ENCODE measurements around the gene RBM8A.

The RBM8A gene

DNA sequence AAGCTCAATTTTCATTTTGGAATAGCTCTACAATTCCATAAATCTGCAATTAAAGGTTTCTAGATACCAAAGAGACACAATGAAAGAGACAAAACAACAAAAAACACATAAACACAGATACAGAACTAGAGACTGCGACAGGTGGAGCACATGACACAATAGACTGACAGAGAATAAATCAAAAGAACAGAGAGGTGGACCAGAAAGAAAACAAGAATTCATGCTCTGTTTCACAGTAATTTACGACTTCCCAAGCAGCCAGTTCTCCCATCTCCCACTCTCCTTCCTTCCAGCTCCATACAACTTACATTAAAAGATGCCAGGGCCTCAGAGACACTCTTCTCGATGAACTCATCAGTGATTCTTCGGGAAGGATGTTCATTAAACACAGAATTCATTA is 15.1 kb upstream of the RBM8A start:
- TF ChIP-seq, protein P1, sequence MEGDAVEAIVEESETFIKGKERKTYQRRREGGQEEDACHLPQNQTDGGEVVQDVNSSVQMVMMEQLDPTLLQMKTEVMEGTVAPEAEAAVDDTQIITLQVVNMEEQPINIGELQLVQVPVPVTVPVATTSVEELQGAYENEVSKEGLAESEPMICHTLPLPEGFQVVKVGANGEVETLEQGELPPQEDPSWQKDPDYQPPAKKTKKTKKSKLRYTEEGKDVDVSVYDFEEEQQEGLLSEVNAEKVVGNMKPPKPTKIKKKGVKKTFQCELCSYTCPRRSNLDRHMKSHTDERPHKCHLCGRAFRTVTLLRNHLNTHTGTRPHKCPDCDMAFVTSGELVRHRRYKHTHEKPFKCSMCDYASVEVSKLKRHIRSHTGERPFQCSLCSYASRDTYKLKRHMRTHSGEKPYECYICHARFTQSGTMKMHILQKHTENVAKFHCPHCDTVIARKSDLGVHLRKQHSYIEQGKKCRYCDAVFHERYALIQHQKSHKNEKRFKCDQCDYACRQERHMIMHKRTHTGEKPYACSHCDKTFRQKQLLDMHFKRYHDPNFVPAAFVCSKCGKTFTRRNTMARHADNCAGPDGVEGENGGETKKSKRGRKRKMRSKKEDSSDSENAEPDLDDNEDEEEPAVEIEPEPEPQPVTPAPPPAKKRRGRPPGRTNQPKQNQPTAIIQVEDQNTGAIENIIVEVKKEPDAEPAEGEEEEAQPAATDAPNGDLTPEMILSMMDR (IDR thresholded peaks at IDR 0.05) = no peak

DNA sequence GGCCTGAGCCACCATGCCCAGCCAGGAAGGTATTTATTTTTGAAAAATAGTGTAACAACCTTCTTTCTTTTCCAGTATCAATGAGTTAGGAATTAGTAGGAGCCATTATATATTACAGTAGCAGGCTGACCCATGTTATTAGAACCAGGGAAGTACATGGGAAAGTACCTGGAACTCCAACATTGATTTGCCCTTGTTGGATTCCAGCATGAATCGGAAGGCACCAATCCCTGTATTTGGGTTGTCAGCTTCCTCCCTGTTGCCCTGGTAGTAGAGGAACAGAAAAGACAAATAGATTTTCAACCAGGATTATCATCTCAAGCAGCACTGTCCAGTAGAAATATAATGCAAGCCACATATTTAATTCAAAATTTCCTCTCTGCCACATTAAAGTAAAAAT is 10.2 kb upstream of the RBM8A start:
- TF ChIP-seq, protein P1 (IDR thresholded peaks at IDR 0.05) = no peak

DNA sequence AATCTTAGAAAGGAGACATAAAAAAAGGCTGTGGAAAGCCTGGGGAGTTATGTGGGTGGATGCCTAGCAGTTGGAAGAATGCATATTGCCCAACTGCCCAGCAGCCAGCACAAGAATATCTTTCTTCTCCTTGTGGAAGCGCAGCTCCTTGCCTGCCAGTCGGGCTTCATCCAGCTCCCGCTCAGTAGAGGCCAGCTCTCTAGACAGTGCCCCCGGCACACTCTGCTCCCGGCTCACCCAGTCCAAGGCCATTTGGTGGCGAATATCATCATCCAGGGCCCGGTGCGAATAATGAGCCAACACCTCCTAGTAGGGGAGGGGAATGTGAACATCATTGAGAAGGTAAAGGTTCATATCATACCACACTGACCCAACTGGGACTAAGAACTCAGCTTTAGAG is 9.0 kb upstream of the RBM8A start:
- TF ChIP-seq, protein P1 (IDR thresholded peaks at IDR 0.05) = no peak

DNA sequence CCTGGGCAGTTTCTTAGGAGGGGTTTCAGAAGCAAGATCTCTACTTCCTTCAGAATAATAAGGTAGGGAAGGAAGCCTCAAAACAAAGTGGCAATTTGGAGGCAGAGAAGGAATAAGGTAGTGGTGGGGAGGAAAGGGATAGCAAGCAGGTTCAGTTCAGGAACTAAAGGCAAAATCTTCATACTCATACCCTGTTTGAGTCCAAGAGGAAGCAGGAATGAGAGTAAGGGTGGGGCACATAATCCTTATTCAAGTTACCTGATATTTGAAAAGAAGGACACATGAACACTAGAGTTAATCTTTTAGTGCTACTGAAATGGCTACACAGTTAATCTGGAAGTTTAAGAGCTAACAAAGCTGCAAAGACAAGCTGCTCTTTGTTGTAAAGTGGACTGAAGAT is 8.4 kb upstream of the RBM8A start:
- TF ChIP-seq, protein P1 (IDR thresholded peaks at IDR 0.05) = no peak

DNA sequence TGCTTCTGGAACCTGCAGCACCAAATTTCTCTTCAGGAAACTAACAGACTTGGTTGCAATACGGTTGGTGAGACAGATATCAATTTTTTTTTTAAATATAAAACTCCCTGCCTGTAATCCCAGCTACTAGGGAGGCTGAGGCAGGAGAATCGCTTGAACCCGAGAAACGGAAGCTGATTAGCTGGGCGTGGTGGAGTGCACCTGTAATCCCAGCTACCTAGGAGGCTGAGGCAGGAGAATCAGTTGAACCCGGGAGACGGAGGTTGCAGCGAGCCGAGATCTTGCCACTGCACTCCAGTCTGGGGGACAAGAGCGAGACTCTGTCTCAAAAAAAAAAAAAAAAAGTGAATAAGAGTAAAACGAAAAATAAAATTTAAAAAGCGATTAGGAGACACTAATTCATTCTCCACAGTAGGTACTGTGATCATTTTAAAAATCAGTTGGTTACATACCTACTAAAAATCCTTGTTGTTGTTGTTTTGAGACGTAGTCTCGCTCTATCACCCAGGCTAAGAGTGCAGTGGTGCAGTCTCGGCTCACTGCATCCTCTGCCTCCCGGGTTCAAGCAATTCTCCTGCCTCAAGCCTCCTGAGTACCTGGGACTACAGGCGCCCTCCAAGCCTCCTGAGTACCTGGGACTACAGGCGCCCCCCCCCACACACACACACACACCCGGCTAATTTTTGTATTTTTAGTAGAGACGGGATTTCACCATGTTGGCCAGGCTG is 796 bp upstream of the RBM8A start:
- TF ChIP-seq, protein P1 (IDR thresholded peaks at IDR 0.05) = no peak

DNA sequence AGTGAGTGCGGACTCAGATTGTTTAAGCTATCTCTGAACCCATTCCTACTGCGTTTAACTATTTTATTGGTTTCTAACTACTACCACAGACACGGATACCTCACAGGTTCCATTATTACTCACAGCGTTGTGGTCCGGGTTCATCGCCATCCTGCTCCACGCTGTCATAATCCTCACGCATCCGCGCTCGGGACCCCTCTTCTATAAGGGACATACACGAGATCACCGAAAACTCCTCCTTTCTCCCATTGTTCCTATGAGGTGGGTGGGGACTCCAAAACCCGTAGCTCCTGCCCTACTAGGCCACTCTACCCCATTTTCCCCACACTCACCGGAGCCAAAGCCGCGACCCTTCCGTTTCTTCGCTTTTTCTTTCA is 610 bp downstream of the RBM8A start:
- TF ChIP-seq, protein P1 (IDR thresholded peaks at IDR 0.05) = no peak

DNA sequence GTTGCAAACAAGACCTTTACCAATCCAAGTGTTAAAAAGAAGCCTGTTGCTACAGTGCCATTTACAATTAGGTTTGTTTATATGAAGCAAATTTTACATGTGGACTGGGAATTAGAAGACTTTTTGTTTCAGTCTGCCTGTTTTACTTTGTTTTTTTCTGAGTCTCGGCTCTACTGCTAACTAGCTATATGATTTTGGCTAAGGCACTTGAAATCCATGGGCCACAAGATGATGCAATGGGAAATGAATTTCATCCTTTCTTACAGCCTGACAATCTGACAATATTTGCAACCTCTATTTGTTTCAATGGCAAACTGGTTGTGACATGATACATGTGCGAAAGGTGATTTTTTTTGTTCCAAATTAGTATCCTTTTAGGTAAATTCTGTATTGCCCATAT is 5.0 kb downstream of the RBM8A start:
- TF ChIP-seq, protein P1 (IDR thresholded peaks at IDR 0.05) = no peak
